GM19043 (cell line): Measurements from ENCODE around the gene IGF2R.

ENCODE experiments used
- ATAC-seq: cut with Tn5 transposase; IDR thresholded peaks from one replicate; pipeline ENCODE4 v1.9.1; 2021; ENCODE audit warnings: low read depth; ENCODE audit not compliant: unreplicated experiment

The IGF2R gene

GRCh38 chr6:160160450-160160849 is 191.6 kb downstream of the IGF2R start:
- no peak for ATAC-seq
